HG03575 (cell line): Measurements from ENCODE around the gene CFAP74.

Experiments
- ATAC-seq: cut with Tn5 transposase; IDR thresholded peaks from one replicate; pipeline ENCODE4 v1.9.1; 2021; ENCODE audit not compliant: unreplicated experiment, insufficient number of reproducible peaks, low FRiP score; ENCODE audit errors: extremely low read depth

The CFAP74 gene

GRCh38 chr1:1875932-1876331, 127.7 kb downstream of the CFAP74 start:
- ATAC-seq, result no peak

- no peak for ATAC-seq
Observed at GRCh38 chr1:1874901-1875300, 128.7 kb downstream of the CFAP74 start.

- ATAC-seq, result no peak
Observed at GRCh38 chr1:1873186-1873585, 130.4 kb downstream of the CFAP74 start.

- no peak for ATAC-seq
Observed at GRCh38 chr1:1872329-1872994, 131.1 kb downstream of the CFAP74 start.
